B cell (primary cell): ENCODE results near the gene FKBP1A.

ENCODE experiments used
- CTCF ChIP-seq: fragments of 200-600 bp; IDR thresholded peaks from one replicate; pipeline ENCODE4 v1.8.0; 2022; ENCODE audit warnings: antibody characterized with exemption, mild to moderate bottlenecking
- EZH2 ChIP-seq: IDR thresholded peaks from 2 replicates; pipeline ENCODE4 v1.6.1; 2012; ENCODE audit warnings: borderline replicate concordance, low read depth, mild to moderate bottlenecking, moderate library complexity, low read length; ENCODE audit not compliant: insufficient read depth, poor library complexity, severe bottlenecking

GRCh38 chr20:1364106-1364505 lies 28.7 kb downstream of the FKBP1A start:
- TF ChIP-seq CTCF (no peak), EZH2 (no peak)
